ENCODE results near the gene TGM1.
"Not testable (repeated sequence)": the region's sequence is repeated elsewhere in the genome, so short reads cannot be mapped to it uniquely, and the experiment has no call there.

TGM1 gene

DNA sequence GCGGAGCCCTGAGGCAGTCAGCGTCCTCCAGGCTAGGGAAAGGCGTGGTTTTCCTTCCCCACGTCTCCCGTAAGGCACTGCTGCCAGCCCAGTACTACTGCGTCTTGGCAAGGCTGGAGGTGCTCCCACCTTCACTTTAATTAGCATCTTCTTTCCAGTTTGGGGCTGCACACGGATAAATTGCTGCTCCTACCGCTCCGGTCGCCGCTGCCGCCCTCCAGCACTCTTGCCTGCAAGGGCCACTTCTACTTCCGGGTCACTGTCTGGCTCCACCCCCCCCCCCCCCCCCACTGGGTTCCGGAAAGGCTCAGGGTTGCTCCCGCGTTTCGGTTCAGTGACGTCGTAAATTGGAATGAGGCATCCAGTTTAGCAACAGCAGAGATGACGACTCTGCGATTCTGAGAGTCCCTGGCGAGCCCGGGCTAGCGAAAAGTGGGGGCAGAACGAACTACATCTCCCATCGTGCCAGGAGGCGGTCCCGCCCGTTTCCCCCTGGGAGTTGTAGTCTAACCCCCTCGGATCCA lies 30.8 kb downstream of the TGM1 start, which contains the start of gene NEDD8:
NEDD8 (minus strand) TSS at position 247 of the 524 bp plus-strand sequence; CDS start at position 147, 100 bp downstream.
- peak; percentile 89 for DNase-seq

DNA sequence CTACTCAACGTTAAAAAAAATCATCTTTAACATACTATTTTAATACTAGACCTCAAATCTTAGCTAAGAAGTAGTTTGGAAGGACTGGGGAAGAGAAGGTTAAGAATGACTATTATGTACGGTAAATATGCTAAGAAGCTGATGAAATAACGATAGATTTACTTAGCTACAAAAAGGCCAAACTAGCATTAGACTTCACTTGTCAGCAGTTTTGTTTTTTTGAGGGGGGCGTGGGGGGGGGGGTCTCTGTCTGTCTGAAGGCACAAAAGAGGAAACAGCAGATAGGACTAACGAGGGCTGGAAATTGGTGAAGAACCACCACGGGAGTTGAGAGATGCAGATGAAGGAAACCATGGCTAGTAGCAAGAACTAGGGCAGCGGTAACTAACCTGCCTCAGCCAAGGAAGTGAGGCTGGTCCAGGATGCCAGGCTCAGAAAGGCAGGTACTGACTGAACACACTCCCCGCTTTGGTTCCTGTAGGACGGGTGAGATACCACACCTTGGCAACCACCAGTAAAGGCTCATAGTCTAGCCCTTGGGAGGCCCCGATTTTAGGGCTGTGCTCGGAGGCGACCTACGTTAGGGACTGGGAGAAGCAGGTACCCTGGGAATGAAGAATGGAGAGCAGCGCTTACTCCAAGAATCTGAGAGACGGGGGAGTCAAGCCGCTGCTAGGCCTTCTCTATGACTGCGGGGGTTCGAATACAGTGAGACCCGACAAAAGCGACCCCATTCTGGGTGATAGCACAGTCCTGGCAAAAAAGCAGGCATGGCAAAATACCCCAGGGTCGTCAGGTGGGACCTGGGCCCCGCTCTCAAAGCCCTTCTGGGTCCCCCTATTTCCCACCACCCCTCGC lies 31.5 kb downstream of the TGM1 start:
- peak; percentile 8 for DNase-seq

DNA sequence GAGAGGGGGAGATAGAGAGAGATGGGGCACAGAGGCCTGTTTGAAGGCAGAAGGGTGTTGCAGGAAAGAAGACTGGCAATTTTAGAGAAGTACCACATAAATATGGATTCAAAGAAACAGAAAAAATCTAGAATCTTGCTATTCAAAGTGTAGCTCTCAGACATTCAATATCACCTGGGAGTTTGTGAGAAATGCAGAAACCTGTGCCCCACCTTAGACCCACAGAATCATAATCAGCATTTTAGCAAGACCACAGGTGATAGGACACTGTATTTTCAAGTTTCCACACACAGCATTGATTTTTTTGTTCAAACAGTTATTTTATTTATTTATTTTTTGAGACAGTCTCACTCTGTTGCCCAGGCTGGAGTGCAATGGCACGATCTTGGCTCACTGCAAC lies 34.1 kb downstream of the TGM1 start:
- DNase-seq, result no peak

DNA sequence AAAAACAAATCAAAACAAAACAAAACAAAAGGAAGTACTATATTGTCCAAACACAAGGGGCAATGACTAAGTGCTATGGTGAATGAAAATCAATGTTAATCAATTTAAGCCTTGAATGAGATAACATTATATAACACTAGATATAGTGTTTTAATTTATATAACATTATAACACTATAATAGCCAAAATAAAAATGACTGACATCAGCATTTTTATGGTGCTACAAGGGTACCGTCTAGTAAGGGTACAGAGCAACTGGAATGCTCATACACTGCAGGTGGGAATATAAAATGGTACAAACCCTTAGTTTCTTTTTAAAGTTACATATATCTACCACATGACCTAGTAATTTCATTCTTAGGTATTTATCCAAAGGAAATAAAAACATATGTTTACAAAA lies 36.5 kb downstream of the TGM1 start:
- DNase-seq, result no peak

DNA sequence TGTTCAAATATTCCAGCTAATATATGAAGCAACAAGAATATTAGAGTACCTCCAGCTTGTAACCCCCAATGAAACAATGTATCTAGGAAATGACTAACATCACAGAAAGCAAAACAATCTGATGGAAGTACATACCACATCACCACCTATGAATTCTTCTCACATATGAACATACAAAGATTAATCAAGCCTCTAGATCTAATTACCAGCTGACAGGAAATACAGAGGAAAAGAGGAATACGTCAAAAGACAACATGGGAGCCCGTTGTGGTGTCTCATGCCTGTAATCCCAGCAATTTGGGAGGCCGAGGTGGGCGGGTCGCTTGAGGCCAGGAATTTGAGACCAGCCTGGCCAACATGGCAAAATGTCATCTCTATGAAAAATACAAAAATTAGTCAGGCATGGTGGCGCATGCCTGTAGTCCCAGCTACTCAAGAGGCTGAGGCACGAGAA lies 38.3 kb downstream of the TGM1 start:
- no peak for DNase-seq

DNA sequence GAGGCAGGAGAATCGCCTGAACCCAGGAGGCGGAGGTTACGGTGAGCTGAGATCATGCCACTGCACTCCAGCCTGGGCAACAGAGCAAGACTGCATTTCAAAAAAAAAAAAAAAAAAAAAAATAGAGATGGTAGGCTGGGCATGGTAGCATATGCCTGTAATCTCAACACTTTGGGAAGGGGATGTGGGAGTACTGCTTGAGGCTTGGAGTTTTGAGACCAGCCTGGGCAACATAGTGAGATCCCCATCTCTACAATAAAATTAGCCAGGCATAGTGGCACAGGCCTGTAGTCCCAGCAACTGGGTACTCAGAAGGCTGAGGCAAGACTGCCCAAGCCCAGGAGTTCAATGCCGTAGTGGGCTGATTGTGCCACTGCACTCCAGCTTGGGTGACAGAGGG lies 40.0 kb downstream of the TGM1 start:
- not testable (repeated sequence) for DNase-seq

DNA sequence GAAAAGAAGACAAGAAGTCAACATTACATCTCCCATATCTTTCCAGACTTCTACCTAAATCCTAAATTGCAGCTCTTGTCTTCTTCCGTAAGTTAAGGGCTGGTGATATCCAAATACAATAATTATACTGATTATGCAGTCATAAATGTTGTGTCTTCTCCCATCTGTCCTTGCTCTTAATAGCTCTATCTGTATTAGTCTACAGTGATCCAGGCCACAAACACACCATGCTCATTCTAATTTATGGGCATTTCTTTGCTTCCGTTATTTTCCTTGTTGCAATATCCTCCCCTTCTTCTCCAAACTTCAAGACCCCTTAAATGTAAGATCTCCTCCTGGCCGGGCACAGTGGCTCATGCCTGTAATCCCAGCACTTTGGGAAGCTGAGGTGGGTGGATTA lies 43.5 kb downstream of the TGM1 start:
- DNase-seq, result no peak

DNA sequence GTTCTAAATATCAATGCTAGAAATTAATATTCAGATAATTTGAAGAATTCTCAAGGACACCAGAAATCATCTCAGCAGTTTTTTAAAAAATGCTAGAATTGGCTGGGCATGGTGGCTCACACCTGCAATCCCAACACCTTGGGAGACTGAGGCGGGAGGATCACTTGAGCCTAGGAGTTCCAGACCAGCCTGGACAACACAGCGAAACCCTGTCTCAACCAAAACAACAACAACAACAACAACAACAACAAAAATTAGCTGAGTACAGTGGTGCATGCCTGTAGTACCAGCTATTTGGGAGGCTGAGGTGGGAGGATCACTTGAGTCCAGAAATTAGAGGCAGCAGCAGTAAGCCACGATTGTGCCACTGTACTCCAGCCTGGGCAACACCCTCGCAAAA lies 43.9 kb downstream of the TGM1 start:
- no peak for DNase-seq

DNA sequence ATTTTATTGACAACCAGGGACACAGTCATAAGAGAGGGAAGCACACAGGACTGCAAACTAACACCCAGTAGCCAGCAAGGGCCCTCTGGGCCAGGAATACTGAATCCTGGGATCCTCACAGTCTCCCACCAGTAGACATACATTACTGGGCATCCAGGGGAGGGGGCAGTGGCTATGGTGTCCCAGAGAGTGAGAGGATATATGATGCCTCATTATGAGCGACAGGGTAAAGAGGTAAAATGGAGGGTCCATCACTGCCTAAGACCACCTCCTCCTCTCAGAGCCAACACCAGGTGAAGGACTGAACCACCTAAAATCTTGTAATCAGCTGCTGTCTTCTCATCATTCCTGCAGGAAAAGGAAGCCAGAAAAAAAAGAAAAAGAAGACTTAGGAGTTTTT lies 46.1 kb downstream of the TGM1 start:
- DNase-seq, result not testable (repeated sequence)

DNA sequence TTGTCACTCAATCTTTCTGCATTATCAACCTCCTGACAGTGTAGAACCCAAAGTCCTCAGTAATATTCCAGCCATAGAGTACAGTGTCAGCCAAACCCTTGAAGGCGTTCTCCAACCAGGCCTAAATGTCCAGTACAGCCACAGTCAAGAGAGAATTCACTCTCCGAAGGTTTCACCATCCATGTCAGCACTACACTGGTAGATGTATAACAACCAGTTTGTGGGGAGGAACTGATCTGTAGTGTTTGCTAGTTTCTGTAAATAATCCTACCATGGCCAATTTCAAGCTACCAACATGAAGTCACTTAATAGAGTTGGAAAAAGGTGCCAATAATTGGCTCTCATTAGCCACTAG lies 46.7 kb downstream of the TGM1 start:
- no peak for DNase-seq

DNA sequence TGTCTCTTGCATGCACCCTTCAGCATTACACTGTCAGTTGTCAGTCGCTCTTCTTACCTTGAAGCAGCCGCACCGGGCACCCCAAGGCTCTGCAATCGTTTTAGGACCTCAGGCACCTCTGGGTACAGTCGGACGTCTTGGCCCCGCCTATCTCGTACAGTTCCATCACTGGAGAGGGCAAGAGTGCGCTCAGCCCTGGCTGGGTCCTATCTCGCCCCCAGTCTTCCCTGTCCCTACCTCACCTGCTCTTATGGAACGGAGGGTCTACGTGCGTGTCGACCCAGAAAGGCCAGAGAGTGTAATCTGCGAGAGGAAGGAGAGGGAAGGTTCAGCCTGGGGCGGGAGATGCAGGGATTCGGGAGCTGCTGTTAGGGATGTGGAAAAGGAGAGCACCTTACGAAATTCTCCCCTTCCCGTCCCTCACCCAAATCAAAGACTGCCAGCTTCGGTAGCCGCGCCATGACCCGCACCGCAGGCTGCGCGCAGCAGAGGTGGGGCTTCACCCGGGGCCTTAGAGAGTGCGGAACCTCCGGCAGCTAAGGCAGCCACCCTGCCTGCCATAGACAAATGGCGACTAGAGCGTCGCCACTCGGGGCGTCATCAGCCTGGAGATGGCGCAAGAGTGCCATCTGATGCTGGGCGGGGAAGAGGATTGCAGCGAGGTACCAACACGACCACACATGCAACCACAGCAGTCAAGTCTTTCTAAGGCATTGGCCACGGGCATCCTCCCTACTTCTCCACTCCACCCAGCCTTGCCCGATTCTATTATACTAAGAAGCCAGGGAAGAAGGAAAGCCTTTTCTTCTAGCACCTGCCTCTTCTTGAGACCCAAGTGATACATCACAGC lies 47.3 kb downstream of the TGM1 start, which contains the start of gene MDP1:
MDP1 (minus strand) TSS at position 572 of the 850 bp plus-strand sequence; CDS start at position 461, 111 bp downstream.
- peak; percentile 89 for DNase-seq

DNA sequence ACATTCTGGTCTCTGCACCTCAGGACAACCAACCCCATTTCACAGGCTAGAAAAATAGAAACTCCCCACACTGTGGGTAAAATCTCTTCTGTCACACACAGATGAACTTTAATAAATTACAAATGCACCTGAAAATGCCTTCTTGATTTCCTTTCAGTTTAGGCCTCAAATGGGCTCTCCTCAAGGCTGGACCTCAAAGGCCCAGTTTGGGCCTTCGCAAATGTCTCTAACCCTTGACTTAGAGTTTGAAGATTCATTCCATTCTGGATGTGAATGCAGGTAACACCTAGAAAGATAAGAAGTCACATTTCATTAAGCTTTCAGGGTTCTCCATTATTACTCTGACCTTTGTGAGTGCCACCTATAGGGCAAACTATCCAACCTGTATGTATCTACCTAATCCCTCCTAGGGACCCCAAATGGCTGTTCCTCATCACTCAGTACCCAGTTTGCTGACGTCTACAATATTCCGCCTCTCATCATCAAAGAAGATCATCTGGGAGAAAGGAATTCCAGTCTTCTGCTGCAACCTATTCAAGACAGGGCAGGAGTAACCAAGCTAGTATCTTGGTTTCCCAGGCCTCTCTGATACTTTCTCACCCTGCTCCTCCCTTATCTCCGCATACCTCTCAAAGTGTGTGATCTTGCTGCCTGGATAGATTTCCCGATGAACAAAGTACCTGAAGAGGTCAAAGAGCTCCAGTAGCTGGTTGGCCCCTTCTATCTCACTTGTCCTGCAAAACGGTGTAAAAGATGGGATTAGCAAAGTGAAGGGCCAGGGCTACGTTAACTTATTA lies 48.9 kb downstream of the TGM1 start:
- no peak for DNase-seq

DNA sequence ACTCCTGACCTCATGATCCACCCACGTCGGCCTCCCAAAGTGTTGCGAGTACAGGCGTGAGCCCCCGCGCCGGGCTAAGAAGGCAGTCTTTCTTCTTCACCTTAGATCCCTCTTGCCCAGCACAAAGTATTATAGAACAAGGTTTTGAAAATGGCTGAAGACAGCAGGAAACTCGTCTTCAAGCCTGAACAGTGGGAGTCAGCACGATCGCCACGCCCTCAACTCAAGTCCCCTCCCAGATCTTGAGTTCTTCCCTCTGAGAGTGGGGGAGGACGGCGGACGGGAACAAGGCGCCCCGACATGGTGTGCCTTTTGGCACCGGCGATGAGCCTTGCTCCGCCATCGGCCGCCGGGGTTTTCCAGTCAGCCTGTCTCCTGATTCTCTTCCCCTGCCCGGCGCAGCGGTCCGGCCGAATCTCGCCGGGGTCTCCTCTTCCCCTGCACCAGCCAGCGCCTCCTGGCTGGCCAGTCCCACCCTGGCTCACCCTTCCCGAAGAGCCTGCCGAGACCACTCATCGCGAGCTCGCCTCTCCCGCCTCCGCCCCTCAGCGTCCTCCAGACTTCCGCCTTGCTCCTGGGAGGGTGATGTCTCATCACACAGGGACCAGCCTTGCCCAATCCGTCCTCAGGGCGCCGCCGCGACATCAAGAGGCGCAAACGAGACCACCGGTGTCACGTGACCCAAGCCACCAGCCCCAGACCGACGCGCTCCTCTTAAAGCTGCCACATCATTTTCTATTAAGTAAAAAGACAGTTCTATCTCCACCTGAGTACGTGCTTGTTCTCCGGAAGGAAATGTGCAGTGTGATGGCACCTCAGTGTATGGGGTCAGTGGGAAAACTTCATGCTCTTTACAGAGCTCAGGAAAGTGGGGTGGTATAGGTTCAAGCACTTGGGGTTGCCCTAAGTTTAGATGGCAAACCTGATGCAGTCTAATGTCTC lies 49.8 kb downstream of the TGM1 start, which contains the start of gene CHMP4A:
CHMP4A (minus strand) TSS at position 565 of the 942 bp plus-strand sequence; CDS start at position 516, 49 bp downstream.
- DNase-seq, result peak; percentile 96

DNA sequence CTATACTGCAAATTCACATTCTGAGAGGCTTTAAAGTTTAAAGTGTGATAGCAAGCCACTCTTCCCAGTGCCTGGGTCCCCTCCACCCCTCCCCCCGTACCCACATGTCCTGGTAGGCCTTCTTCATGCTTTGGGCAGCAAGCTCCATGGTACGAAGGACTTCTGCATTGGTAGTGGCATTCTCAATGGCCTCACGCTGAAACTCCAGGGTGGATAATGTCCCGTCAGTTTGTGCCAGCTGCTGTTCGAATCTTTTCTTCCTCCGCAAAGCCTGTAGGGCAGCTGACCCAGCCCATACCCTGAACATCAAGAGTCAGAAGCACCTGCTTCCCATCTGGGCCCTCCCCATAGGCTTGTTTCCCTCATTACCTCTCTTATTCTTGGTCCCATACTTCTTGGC lies 51.7 kb downstream of the TGM1 start:
- DNase-seq, result no peak

DNA sequence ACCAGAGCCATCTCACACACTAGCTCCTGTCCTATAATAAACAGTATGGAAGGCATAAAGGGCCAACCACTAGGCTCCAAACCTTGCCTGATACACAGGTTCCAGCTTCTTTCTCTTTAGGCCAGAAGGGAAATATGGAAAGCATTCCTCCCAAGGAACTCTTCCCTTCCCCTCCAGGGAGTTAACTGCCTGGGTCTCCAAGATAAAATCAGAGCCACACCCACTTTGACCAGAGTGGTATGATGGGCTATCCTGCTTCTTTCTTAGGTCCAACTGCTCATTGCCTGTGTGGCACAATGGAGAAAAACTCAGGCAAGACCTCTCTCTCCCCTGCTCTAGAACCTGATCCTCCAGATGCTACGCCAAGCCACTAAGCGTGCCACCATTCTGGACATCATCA lies 55.4 kb downstream of the TGM1 start:
- DNase-seq, result no peak

DNA sequence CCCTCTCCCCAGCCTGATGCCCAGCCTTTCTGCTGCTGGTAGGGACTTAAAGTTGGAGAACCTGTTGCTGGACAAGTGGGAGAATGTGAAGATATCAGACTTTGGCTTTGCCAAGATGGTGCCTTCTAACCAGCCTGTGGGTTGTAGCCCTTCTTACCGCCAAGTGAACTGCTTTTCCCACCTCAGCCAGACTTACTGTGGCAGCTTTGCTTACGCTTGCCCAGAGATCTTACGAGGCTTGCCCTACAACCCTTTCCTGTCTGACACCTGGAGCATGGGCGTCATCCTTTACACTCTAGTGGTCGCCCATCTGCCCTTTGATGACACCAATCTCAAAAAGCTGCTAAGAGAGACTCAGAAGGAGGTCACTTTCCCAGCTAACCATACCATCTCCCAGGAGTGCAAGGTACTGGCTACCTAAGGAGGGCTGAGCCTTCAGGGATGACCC lies 55.8 kb downstream of the TGM1 start:
- no peak for DNase-seq

DNA sequence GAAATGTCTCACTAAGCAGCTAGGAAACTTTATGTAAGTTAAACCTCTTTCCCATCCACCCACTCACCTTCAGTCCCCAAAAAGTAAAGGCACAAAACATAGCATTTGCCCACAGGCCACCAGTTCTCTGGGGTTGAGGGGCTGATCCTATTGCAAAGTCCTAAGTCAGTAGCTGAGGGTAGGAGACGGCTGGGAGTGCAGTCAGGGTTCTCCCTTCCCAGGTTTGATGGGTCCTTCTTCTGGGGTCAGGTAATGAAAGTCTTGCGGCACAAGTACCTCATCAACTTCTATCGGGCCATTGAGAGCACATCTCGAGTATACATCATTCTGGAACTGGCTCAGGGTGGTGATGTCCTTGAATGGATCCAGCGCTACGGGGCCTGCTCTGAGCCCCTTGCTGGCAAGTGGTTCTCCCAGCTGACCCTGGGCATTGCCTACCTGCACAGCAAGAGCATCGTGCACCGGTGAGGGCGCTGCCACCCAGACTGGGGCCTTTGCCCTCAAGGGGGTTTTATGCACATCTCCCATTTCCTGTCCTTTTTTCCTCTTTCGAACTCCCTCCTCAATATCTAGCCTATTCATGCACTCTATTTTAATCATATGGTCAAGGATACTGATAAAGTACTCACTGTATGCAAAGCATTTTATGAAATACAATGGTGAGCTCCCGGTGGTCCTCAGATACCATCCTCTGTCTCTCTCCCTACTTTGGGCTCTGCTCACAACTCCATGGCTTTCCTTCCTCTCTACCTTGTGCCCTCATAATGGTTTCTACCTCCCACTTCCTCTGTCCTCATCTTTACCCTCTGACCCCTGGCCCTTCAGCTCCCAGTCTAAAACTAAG lies 56.5 kb downstream of the TGM1 start:
- DNase-seq, result no peak

DNA sequence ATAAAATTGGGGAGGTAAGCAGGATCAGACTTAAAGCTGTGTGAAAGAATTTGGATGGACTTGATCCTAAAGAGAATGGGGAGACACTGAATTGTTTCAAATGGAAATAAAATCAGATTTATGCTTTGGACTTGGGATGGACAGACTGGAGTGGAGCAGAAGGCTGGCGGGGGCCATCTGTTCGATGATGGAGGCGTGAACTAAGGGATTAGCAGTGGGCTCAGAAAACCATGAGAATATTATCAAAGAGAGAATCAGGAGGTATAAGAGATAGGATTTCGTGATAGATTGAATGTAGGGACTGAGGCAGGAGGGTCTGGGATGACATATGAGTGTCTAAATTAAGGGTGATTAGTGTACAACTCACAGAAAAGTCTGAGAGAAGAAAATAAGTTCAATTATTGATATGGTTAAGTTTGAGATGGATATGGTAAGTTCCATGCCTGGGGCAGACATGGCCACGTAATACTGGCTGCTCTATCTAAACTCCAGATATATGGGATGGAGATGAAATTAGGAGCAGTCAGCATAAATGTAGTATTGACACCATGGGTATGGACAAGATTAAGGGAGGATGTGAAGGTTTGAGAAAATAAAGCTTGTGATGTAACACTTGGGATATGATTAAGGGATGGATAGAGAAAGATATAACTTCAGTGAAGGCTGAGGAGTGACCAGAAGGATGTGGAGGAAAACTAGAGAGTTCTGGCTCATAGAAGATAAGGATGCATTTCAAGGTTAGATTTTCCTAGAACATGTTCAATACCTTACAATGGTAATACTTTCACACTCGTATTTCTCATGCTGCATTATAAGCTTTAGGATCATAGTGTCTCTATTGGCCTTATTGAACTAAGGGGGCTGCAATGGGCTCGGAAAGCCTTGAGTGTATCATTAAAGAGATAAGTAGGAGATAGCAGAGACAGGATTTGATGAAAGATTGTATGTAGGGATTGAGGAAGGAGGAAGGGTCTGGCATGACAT lies 58.5 kb downstream of the TGM1 start:
- DNase-seq, result no peak
